Activated CD4-positive, alpha-beta T cell treated with anti-CD3 and anti-CD28 coated beads, Interleukin-2, amount 10 ng/mL, durations not matched to agents 7 days and 5 days (primary cell): ENCODE data around the gene CPXM1. TPM values are rescaled to one million over a fixed set of nuclear protein-coding genes. Genes with fewer than 3 reads are reported as not detected.

Source experiments
- CTCF ChIA-PET: fragments of 350-600 bp; sonication (Branson Sonifier 250); formaldehyde crosslinking; loops from one replicate; lab custom pipeline; 2021; ENCODE audit warnings: antibody characterized with exemption; lab: Charles Lee
- POLR2A ChIA-PET: fragments of 350-600 bp; sonication (Branson Sonifier 250); formaldehyde crosslinking; loops from one replicate; lab custom pipeline; 2021; ENCODE audit warnings: antibody characterized with exemption; lab: Charles Lee
- DNase-seq: peaks from one replicate; pipeline ENCODE4 v3.0.0-alpha.2; 2020
- H3K27ac Mint-ChIP-seq: one replicate; pipeline ENCODE4 v1.8.0; 2021; ENCODE audit warnings: mild to moderate bottlenecking, moderate library complexity, mixed read lengths
- H3K27me3 Mint-ChIP-seq: one replicate; pipeline ENCODE4 v1.8.0; 2021; ENCODE audit warnings: mixed read lengths
- H3K36me3 Mint-ChIP-seq: one replicate; pipeline ENCODE4 v1.8.0; 2021; ENCODE audit warnings: low read depth, mixed read lengths
- H3K4me1 Mint-ChIP-seq: one replicate; pipeline ENCODE4 v1.8.0; 2021; ENCODE audit warnings: mixed read lengths
- H3K4me3 Mint-ChIP-seq: one replicate; pipeline ENCODE4 v1.8.0; 2021; ENCODE audit warnings: mild to moderate bottlenecking, moderate library complexity, mixed read lengths
- H3K9me3 Mint-ChIP-seq: one replicate; pipeline ENCODE4 v1.8.0; 2021; ENCODE audit warnings: mixed read lengths
- total RNA-seq, 2 experiments: library from RNA; stranded (reverse); gene quantifications; one replicate each; pipeline ENCODE4 v1.2.3, GENCODE V29; 2021

CPXM1 gene
- total RNA-seq, 2 experiments from 2014 or later: 0.12 TPM; not detected in 1

DNA sequence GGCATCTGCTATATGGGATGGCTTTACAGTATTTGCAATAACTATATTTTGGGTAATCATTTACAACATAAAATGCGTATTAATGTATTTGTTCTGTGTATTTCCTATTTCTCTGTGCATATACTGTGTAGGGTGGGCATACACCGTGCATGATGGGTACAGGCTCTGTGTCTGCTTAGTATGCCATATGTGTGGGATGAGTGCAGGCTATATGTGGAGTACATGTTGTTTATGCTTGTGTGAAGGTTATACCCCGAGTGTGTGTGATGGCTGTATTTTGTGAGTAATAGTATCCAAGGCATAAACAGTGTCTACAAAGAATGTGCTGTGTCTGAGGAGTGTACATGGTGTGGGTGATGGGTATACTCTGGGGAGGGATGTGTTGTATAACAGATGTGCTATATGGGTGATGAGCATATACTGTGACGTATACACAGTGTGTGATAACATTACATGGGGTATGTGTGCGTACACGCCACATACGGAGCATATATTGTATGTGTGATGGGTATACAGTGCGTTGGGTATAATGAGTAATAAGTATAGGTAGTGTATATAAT, 52.7 kb downstream of the CPXM1 start:
- CTCF ChIA-PET: no interaction called here
- no peaks in the 10 kb centered on the region for H3K36me3 Mint-ChIP-seq
- POLR2A ChIA-PET: no interaction called here
- peak; percentile 5 for DNase-seq
- no peak overlapping the region for H3K27ac Mint-ChIP-seq
- H3K4me3 Mint-ChIP-seq: no peak overlapping the region
- H3K9me3 Mint-ChIP-seq: no peaks in the 10 kb centered on the region
- peaks cover 22% of the 10 kb centered on the region for H3K4me1 Mint-ChIP-seq
- peaks cover 47% of the 10 kb centered on the region for H3K27me3 Mint-ChIP-seq

DNA sequence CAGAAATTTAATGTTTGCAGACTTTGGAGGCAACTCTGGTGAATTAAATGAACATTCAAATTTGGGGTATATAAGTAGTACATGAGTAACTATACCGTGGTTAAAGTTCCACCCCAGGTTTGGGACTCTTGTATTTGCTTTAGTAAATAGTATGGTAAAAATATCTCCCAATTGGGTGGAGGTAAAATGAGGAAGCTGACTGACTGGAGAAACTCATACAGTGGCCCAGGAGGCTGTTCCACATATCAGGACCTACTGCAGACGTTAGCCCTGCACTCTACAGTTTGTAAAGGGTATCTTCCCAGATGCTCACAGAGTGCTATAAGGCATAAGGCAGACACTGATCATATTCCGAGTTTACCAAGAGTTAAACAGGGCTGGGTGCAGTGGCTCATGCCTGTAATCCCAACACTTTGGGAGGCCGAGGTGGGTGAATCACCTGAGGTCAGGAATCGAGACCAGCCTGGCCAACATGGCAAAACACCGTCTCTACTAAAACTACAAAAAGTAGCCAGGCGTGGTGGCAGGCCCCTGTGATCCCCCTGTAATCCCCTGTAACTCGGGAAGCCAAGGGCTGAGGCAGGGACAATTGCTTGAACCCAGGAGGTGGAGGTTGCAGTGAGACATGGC, 53.7 kb downstream of the CPXM1 start:
- Mint-ChIP-seq H3K27me3 (peaks cover 44% of the 10 kb centered on the region), H3K4me3 (no peak overlapping the region), H3K36me3 (no peaks in the 10 kb centered on the region), H3K9me3 (no peaks in the 10 kb centered on the region), H3K4me1 (peaks cover 28% of the 10 kb centered on the region), H3K27ac (no peak overlapping the region)
- peak; percentile 3 for DNase-seq
- ChIA-PET POLR2A (no interaction called here), CTCF (interaction anchor here (1.3 kb wide), 1 partner anchor 59 kb away, joined by 3 read pairs; no protein-coding TSS in a partner anchor)

DNA sequence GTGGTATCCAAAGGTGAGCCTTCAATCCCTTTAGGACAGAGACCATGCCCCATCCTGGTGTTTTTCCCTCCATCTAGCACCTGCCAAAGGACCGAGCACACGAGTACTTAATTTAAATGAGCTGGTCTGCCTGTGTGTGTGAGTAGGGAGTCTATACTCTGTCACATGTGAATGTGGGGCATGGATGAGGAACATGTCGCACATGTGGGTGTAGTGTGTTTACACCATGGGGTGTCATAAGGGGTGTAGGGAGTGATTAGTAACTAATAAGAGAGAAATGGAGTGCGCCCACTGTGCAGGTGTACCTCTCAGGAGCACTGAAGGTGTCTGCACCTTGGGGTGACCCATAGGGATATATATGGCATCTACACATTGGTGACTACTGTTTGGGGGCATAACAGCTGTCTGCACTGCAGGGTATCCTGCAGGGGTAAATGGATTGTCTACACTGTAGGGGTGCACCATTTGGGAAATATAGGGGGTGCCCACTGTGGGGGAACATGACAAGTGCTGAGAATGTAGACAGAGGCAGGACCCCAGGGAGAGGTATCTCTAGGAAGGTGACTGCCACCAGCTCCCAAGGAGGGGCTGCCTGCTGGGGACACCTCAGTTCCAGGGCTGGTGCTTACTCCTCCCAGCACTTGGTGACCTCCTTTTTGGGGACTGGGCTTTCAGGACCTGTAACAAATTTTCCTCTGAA, 54.3 kb downstream of the CPXM1 start:
- H3K9me3 Mint-ChIP-seq: no peaks in the 10 kb centered on the region
- H3K4me1 Mint-ChIP-seq: peaks cover 32% of the 10 kb centered on the region
- no peak overlapping the region for H3K4me3 Mint-ChIP-seq
- peaks cover 39% of the 10 kb centered on the region for H3K27me3 Mint-ChIP-seq
- H3K27ac Mint-ChIP-seq: no peak overlapping the region
- H3K36me3 Mint-ChIP-seq: no peaks in the 10 kb centered on the region
- ChIA-PET POLR2A (no interaction called here), CTCF (interaction anchor here (1.3 kb wide), 1 partner anchor 58 kb away, joined by 3 read pairs; no protein-coding TSS in a partner anchor)
- peak; percentile 4 for DNase-seq

DNA sequence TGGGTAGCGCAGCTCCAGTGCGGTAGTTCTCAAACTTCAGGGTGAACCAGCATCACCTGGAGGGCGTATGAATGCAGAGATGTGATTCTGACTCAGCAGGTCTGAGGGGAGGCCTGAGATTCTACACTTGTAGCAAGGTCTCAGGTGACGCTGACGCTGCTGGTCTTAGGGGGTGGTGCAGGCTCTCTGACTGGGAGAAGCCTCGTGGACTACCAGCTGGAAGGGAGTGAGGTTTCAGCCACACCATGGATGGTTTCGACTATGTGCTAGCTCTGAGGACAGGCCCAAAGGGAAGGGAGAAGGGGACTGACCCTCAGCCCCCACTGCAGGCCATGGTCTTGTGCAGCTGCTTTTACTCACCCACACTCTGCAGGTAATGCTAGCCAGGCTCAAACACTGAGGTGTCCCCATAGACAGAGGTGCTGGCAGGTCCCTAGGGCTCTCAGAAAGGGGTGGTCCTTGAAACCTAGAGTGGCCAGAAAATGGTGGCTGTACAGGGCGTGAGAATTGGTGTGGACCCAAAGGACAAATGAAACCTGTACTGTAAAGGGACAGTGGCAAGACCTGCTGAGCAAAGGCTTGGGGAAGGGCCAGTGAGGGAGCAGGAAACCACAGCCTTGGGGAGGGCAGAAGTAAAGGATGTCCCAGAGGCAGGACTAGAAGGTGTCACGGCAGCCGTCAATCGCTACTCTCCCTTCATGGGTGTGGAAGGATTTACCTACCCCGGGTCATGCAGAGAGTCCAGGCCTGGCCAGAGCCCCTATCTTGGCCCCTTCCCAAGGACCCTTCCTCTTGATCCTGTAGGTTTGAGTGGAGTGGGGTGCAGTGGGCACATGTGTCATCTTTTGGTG, 55.1 kb downstream of the CPXM1 start:
- Mint-ChIP-seq H3K4me3 (no peak overlapping the region), H3K9me3 (no peaks in the 10 kb centered on the region), H3K27me3 (peaks cover 31% of the 10 kb centered on the region), H3K4me1 (peaks cover 31% of the 10 kb centered on the region), H3K27ac (no peak overlapping the region), H3K36me3 (no peaks in the 10 kb centered on the region)
- POLR2A ChIA-PET: no interaction called here
- DNase-seq: peak; percentile 3
- CTCF ChIA-PET: interaction anchor here (1.7 to 5.1 kb wide), 2 partner anchors 57 to 60 kb away, joined by 4 to 34 read pairs; no protein-coding TSS in a partner anchor

Other genes starting within 250 kb of the CPXM1 start
- gene NOP56, start 148.0 kb downstream of the CPXM1 start, total RNA-seq: 100 to 1,000 TPM; 382 to 387 TPM
- gene IDH3B, start 136.4 kb downstream of the CPXM1 start, total RNA-seq: 100 to 1,000 TPM; 100 to 103 TPM
- gene EBF4, start 107.8 kb downstream of the CPXM1 start, total RNA-seq: under 1 TPM; 0.27 to 0.64 TPM
- gene C20orf141, start 14.4 kb upstream of the CPXM1 start, total RNA-seq: not detected
- not detected for gene TMEM239, start 15.7 kb upstream of the CPXM1 start, total RNA-seq
- gene PCED1A, start 40.0 kb upstream of the CPXM1 start, total RNA-seq: 10 to 100 TPM; 22.6 to 23.9 TPM
- 10 to 100 TPM; 49.7 to 54.9 TPM for gene VPS16, start 40.1 kb upstream of the CPXM1 start, total RNA-seq
- 10 to 100 TPM; 66.4 to 83.9 TPM for gene PTPRA, start 72.9 kb upstream of the CPXM1 start, total RNA-seq
- gene GNRH2, start 243.0 kb upstream of the CPXM1 start, total RNA-seq: 1 to 10 TPM; 1.2 to 2.0 TPM
- 10 to 100 TPM; 30.6 to 37.2 TPM for gene MRPS26, start 245.4 kb upstream of the CPXM1 start, total RNA-seq